HG03439 (cell line): ENCODE measurements around the gene OTOP2.
"Not testable (repeated sequence)": the region's sequence is repeated elsewhere in the genome, so short reads cannot be mapped to it uniquely, and the experiment has no call there.

Experiments used
- ATAC-seq: cut with Tn5 transposase; IDR thresholded peaks from one replicate; pipeline ENCODE4 v1.9.1; 2021; ENCODE audit warnings: mild to moderate bottlenecking, moderate library complexity; ENCODE audit not compliant: unreplicated experiment

Gene OTOP2

GRCh38 chr17:74900208-74900607 lies 23.9 kb upstream of the OTOP2 start:
- ATAC-seq, result no peak

- ATAC-seq, result no peak
These were observed 22.5 kb upstream of the OTOP2 start for GRCh38 chr17:74901353-74902135.

- no peak for ATAC-seq
These were observed 21.0 kb upstream of the OTOP2 start for GRCh38 chr17:74903034-74903433.

- ATAC-seq, result no peak
These were observed 20.4 kb upstream of the OTOP2 start for GRCh38 chr17:74903671-74904070.

- no peak for ATAC-seq
These were observed 19.2 kb upstream of the OTOP2 start for GRCh38 chr17:74904687-74905409.

GRCh38 chr17:74906214-74906793 lies 17.8 kb upstream of the OTOP2 start:
- ATAC-seq, result not testable (repeated sequence)

- no peak for ATAC-seq
These were observed 17.1 kb upstream of the OTOP2 start for GRCh38 chr17:74907012-74907411.

- ATAC-seq, result not testable (repeated sequence)
These were observed 15.0 kb upstream of the OTOP2 start for GRCh38 chr17:74909097-74909496.

- ATAC-seq, result not testable (repeated sequence)
These were observed 12.7 kb upstream of the OTOP2 start for GRCh38 chr17:74911423-74911822.

GRCh38 chr17:74916136-74916850 lies 7.8 kb upstream of the OTOP2 start:
- no peak for ATAC-seq

GRCh38 chr17:74916851-74917199 lies 7.2 kb upstream of the OTOP2 start:
- no peak for ATAC-seq

- ATAC-seq, result no peak
These were observed 6.6 kb upstream of the OTOP2 start for GRCh38 chr17:74917430-74917829.

GRCh38 chr17:74918906-74919305 lies 5.2 kb upstream of the OTOP2 start:
- ATAC-seq, result no peak

GRCh38 chr17:74919440-74920305 lies 4.4 kb upstream of the OTOP2 start:
- no peak for ATAC-seq

- ATAC-seq, result no peak
These were observed 3.8 kb upstream of the OTOP2 start for GRCh38 chr17:74920306-74920620.

- no peak for ATAC-seq
These were observed 3.4 kb upstream of the OTOP2 start for GRCh38 chr17:74920642-74921025.

GRCh38 chr17:74921026-74921681 lies 2.9 kb upstream of the OTOP2 start:
- ATAC-seq, result no peak

GRCh38 chr17:74921769-74922168 lies 2.3 kb upstream of the OTOP2 start:
- ATAC-seq, result no peak

GRCh38 chr17:74922172-74922571 lies 1.9 kb upstream of the OTOP2 start:
- ATAC-seq, result no peak
